GM23338 (cell line): ENCODE measurements around the gene RNF6. TPM values are rescaled to one million over a fixed set of nuclear protein-coding genes. Genes with fewer than 3 reads are reported as not detected.

ENCODE experiments used
- ATAC-seq: fragments of 200-7000 bp; cut with Tn5 transposase; 3 replicates; pipeline ENCODE4 v1.9.1; 2020
- DNase-seq: peaks from one replicate; pipeline ENCODE4 v3.0.0-alpha.2; 2015; ENCODE audit warnings: low spot score
- H2AFZ ChIP-seq: fragments of 200-600 bp; sonication (generic); 2 replicates; pipeline ENCODE4 v1.8.0; 2016; ENCODE audit warnings: antibody characterized with exemption, mild to moderate bottlenecking, moderate library complexity
- H3F3A ChIP-seq: fragments of 200-600 bp; sonication (generic); replicated peaks from 2 replicates; pipeline ENCODE4 v1.8.0; 2017; ENCODE audit warnings: antibody characterized with exemption, mixed run types, low read depth
- H3K27ac ChIP-seq: fragments of 200-600 bp; sonication (generic); 2 replicates; pipeline ENCODE4 v1.6.1; 2016; ENCODE audit warnings: low read depth
- H3K27me3 ChIP-seq: fragments of 200-600 bp; sonication (generic); 2 replicates; pipeline ENCODE4 v1.8.0; 2016; ENCODE audit warnings: mild to moderate bottlenecking, mixed run types, moderate library complexity; ENCODE audit not compliant: insufficient read depth
- H3K36me3 ChIP-seq: fragments of 200-600 bp; sonication (generic); 2 replicates; pipeline ENCODE4 v1.8.0; 2016; ENCODE audit warnings: mild to moderate bottlenecking; ENCODE audit not compliant: insufficient read depth
- H3K4me1 ChIP-seq: fragments of 200-600 bp; sonication (generic); 2 replicates; pipeline ENCODE4 v1.8.0; 2016; ENCODE audit warnings: mild to moderate bottlenecking, moderate library complexity; ENCODE audit not compliant: insufficient read depth
- H3K4me2 ChIP-seq: fragments of 200-600 bp; sonication (generic); 2 replicates; pipeline ENCODE4 v1.7.1; 2017; ENCODE audit warnings: mixed run types
- H3K4me3 ChIP-seq: fragments of 200-600 bp; sonication (generic); 2 replicates; pipeline ENCODE4 v1.6.1; 2016; ENCODE audit warnings: mixed run types
- H3K79me2 ChIP-seq: fragments of 200-600 bp; sonication (generic); replicated peaks from 2 replicates; pipeline ENCODE4 v1.8.0; 2017; ENCODE audit warnings: mild to moderate bottlenecking; ENCODE audit not compliant: insufficient read depth
- H3K9me2 ChIP-seq: fragments of 200-600 bp; sonication (generic); 2 replicates; pipeline ENCODE4 v1.8.0; 2017; ENCODE audit not compliant: insufficient read depth
- H4K20me1 ChIP-seq: fragments of 200-600 bp; sonication (generic); replicated peaks from 2 replicates; pipeline ENCODE4 v1.8.0; 2017; ENCODE audit warnings: mild to moderate bottlenecking; ENCODE audit not compliant: insufficient read depth
- H3K27ac Mint-ChIP-seq: 2 replicates; pipeline ENCODE4 v1.8.0; 2020; ENCODE audit warnings: inconsistent platforms, mild to moderate bottlenecking, moderate library complexity, mixed read lengths
- H3K27me3 Mint-ChIP-seq: 3 replicates; pipeline ENCODE4 v1.8.0; 2022; ENCODE audit warnings: low read depth, mild to moderate bottlenecking, moderate library complexity, mixed read lengths, inconsistent platforms; ENCODE audit not compliant: insufficient read depth, poor library complexity
- H3K36me3 Mint-ChIP-seq: 3 replicates; pipeline ENCODE4 v1.8.0; 2021; ENCODE audit warnings: low read depth, mild to moderate bottlenecking, inconsistent platforms, moderate library complexity, mixed read lengths
- H3K4me1 Mint-ChIP-seq: 3 replicates; pipeline ENCODE4 v1.8.0; 2020; ENCODE audit warnings: mild to moderate bottlenecking, inconsistent platforms, mixed read lengths
- H3K4me3 Mint-ChIP-seq: 3 replicates; pipeline ENCODE4 v1.8.0; 2021; ENCODE audit warnings: moderate library complexity, mild to moderate bottlenecking, inconsistent platforms, mixed read lengths
- H3K9me3 Mint-ChIP-seq: 3 replicates; pipeline ENCODE4 v1.8.0; 2020; ENCODE audit warnings: moderate library complexity, mild to moderate bottlenecking, inconsistent platforms, mixed read lengths
- CTCF ChIP-seq, 2 experiments: fragments of 200-600 bp in 1 of 2; sonication (generic) in 1 of 2; conservative IDR thresholded peaks; 2 replicates each; pipeline versions ENCODE4 v1.5.1 to v1.6.1; 2016 to 2017; ENCODE audit warnings: antibody characterized with exemption in 2 of 2, low read depth in 2 of 2, mild to moderate bottlenecking in 2 of 2, moderate library complexity in 1 of 2
- ETS1 ChIP-seq: IDR thresholded peaks from 2 replicates; pipeline ENCODE4 v1.6.1; 2016; ENCODE audit warnings: antibody characterized with exemption
- EZH2phosphoT487 ChIP-seq: fragments of 200-600 bp; sonication (generic); IDR thresholded peaks from one replicate; pipeline ENCODE4 v1.8.1; 2018; ENCODE audit warnings: antibody characterized with exemption; ENCODE audit not compliant: unreplicated experiment
- NANOG ChIP-seq: IDR thresholded peaks from 2 replicates; pipeline ENCODE4 v1.6.1; 2016; ENCODE audit warnings: antibody characterized with exemption, borderline replicate concordance
- POLR2AphosphoS5 ChIP-seq: IDR thresholded peaks from 2 replicates; pipeline ENCODE4 v1.6.1; 2016; ENCODE audit warnings: antibody characterized with exemption, low read depth
- REST ChIP-seq: IDR thresholded peaks from one replicate; pipeline ENCODE4 v1.6.1; 2018; ENCODE audit warnings: antibody characterized with exemption; ENCODE audit not compliant: unreplicated experiment
- STAT1 ChIP-seq: IDR thresholded peaks from one replicate; pipeline ENCODE4 v1.6.1; 2016; ENCODE audit warnings: antibody characterized with exemption; ENCODE audit not compliant: unreplicated experiment
- polyA plus RNA-seq: library from polyadenylated mRNA; unstranded; fragments of >200 nt; fragmentation: Nextera tagmentation; extraction: Ambion mirVana; gene quantifications from 2 replicates; pipeline ENCODE4 v1.2.1, GENCODE V29; 2016
- total RNA-seq: library from RNA; depleted of rRNA; stranded (reverse); fragments of >200 nt; shearing (Covaris generic); gene quantifications from 2 replicates; pipeline ENCODE4 v1.2.3, GENCODE V29; 2014

Gene RNF6
- total and polyA plus RNA-seq, 2 experiments from 2014 or later = 11.8 to 18.8 TPM

GRCh38 chr13:26197298-26197697 is 24.8 kb downstream of the RNF6 start:
- H3K4me3 Mint-ChIP-seq = no peak overlapping the region

More at GRCh38 chr13:26197298-26197697, 24.8 kb downstream of the RNF6 start:
- no peak for TF ChIP-seq ETS1
- TF ChIP-seq POLR2AphosphoS5 = no peak
- TF ChIP-seq NANOG = no peak
- TF ChIP-seq STAT1 = no peak
- TF ChIP-seq CTCF (conservative IDR thresholded peaks at IDR 0.05; ENCODE audit: low read depth in 2 of 2) = no peak
- no peak for TF ChIP-seq EZH2phosphoT487
- TF ChIP-seq REST = no peak
- H3K36me3 ChIP-seq = no peaks in the 10 kb centered on the region
- Mint-ChIP-seq H3K4me1 (peaks cover 8% of the 10 kb centered on the region; the same call in 2 of the 3 replicates), H3K27me3 (no peaks in the 10 kb centered on the region), H3K36me3 (no peaks in the 10 kb centered on the region; the same call in 2 of the 3 replicates), H3K27ac (no peak overlapping the region), H3K9me3 (peaks cover 10% of the 10 kb centered on the region; the same call in 2 of the 3 replicates)
- H3K4me2 ChIP-seq = no peak overlapping the region
- H3K27ac ChIP-seq = no peak overlapping the region
- H3F3A ChIP-seq = no peaks in the 10 kb centered on the region
- H4K20me1 ChIP-seq = no peaks in the 10 kb centered on the region
- no peaks in the 10 kb centered on the region for H3K79me2 ChIP-seq
- DNase-seq = no peak
- no peak overlapping the region for H2AFZ ChIP-seq
- H3K27me3 ChIP-seq = no peaks in the 10 kb centered on the region
- H3K4me1 ChIP-seq = no peaks in the 10 kb centered on the region
- no peak overlapping the region for H3K4me3 ChIP-seq
- ATAC-seq = no peak
- no peaks in the 10 kb centered on the region for H3K9me2 ChIP-seq
